OCI-LY7 (cell line): Measurements from ENCODE around the gene ABHD12B. TPM values are rescaled to one million over a fixed set of nuclear protein-coding genes. Genes with fewer than 3 reads are reported as not detected.

Experiments
- BruUV-seq: library from RNA; stranded (reverse); fragments of 400-500 nt; replicated peaks from 2 replicates; lab custom pipeline; 2021; lab: Mats Ljungman, UMichigan
- CTCF ChIA-PET: fragments of 300-600 bp; sonication (Branson Sonifier 250); formaldehyde crosslinking; loops from one replicate; lab custom pipeline; 2022; ENCODE audit warnings: antibody characterized with exemption; ENCODE audit not compliant: unreplicated experiment; lab: Charles Lee
- POLR2A ChIA-PET: fragments of 300-600 bp; sonication (Branson Sonifier 250); formaldehyde crosslinking; loops from one replicate; lab custom pipeline; 2022; ENCODE audit warnings: antibody characterized with exemption; lab: Charles Lee
- DNase-seq: peaks from one replicate; pipeline ENCODE4 v3.0.0-alpha.2; 2015; ENCODE audit warnings: low spot score
- H2AFZ ChIP-seq: fragments of 200-600 bp; sonication (generic), shearing (Covaris generic); 2 replicates; pipeline ENCODE4 v1.6.1; 2014; ENCODE audit warnings: mild to moderate bottlenecking, antibody characterized with exemption, low read length, moderate library complexity
- H3K27ac ChIP-seq: fragments of 200-600 bp; sonication (generic); 2 replicates; pipeline ENCODE4 v1.5.1; 2014; ENCODE audit warnings: mixed run types, low read depth, mild to moderate bottlenecking, moderate library complexity, low read length, inconsistent platforms; ENCODE audit not compliant: poor library complexity, severe bottlenecking
- H3K36me3 ChIP-seq: fragments of 200-600 bp; sonication (generic); 2 replicates; pipeline ENCODE4 v1.6.1; 2014; ENCODE audit warnings: mild to moderate bottlenecking, antibody characterized with exemption, low read length, moderate library complexity, mixed read lengths; ENCODE audit not compliant: insufficient read depth
- H3K4me1 ChIP-seq: fragments of 200-600 bp; sonication (generic); 2 replicates; pipeline ENCODE4 v1.5.1; 2014; ENCODE audit warnings: mild to moderate bottlenecking, low read length; ENCODE audit not compliant: insufficient read depth, poor library complexity, severe bottlenecking
- H3K4me2 ChIP-seq: fragments of 200-600 bp; sonication (generic); 2 replicates; pipeline ENCODE4 v1.6.1; 2014; ENCODE audit warnings: mild to moderate bottlenecking, low read length
- H3K4me3 ChIP-seq: fragments of 200-600 bp; sonication (generic); 2 replicates; pipeline ENCODE4 v1.5.1; 2014; ENCODE audit warnings: mild to moderate bottlenecking, low read depth, low read length; ENCODE audit not compliant: poor library complexity, severe bottlenecking
- H3K79me2 ChIP-seq: fragments of 200-600 bp; sonication (generic); 2 replicates; pipeline ENCODE4 v1.6.1; 2016; ENCODE audit warnings: low read depth, mild to moderate bottlenecking, low read length, moderate library complexity, mixed read lengths; ENCODE audit not compliant: insufficient read depth
- H3K9me2 ChIP-seq: fragments of 200-600 bp; sonication (generic); 2 replicates; pipeline ENCODE4 v1.6.1; 2016; ENCODE audit warnings: mild to moderate bottlenecking, low read length, mixed read lengths; ENCODE audit not compliant: insufficient read depth
- H3K9me3 ChIP-seq: fragments of 200-600 bp; sonication (generic); 2 replicates; pipeline ENCODE4 v1.6.1; 2014; ENCODE audit warnings: mild to moderate bottlenecking, mixed run types, low read length, mixed read lengths
- H4K20me1 ChIP-seq: fragments of 200-600 bp; sonication (generic); 2 replicates; pipeline ENCODE4 v1.6.1; 2014; ENCODE audit warnings: mild to moderate bottlenecking, antibody characterized with exemption, low read length, moderate library complexity, mixed read lengths; ENCODE audit not compliant: insufficient read depth
- EZH2phosphoT487 ChIP-seq: fragments of 200-600 bp; sonication (generic); IDR thresholded peaks from 2 replicates; pipeline ENCODE4 v1.6.1; 2018; ENCODE audit warnings: low read depth, borderline replicate concordance, mild to moderate bottlenecking, mixed run types, antibody characterized with exemption, low read length, moderate library complexity, mixed read lengths
- intact Hi-C: fragments of 100-400 bp; cut with micrococcal nuclease; formaldehyde crosslinking; loops from one replicate; pipeline ENCODE4 v1.10.0; 2022; ENCODE audit not compliant: unreplicated experiment
- total RNA-seq, 2 experiments: library from RNA; depleted of rRNA in 1 of 2; stranded (reverse); fragments of >200 nt in 1 of 2; shearing (Covaris generic) in 1 of 2; gene quantifications; 2 replicates each; pipeline ENCODE4 v1.2.3, GENCODE V29; 2014 to 2022
- TF ChIP-seq, protein P1 (sequence below): fragments of 200-600 bp; sonication (generic); conservative IDR thresholded peaks from 2 replicates; pipeline ENCODE4 v1.5.1; 2014; ENCODE audit warnings: mild to moderate bottlenecking, antibody characterized with exemption, low read length, moderate library complexity, mixed read lengths

Gene ABHD12B
- total RNA-seq, 2 experiments from 2014 or later: 6.8 to 9.0 TPM

DNA sequence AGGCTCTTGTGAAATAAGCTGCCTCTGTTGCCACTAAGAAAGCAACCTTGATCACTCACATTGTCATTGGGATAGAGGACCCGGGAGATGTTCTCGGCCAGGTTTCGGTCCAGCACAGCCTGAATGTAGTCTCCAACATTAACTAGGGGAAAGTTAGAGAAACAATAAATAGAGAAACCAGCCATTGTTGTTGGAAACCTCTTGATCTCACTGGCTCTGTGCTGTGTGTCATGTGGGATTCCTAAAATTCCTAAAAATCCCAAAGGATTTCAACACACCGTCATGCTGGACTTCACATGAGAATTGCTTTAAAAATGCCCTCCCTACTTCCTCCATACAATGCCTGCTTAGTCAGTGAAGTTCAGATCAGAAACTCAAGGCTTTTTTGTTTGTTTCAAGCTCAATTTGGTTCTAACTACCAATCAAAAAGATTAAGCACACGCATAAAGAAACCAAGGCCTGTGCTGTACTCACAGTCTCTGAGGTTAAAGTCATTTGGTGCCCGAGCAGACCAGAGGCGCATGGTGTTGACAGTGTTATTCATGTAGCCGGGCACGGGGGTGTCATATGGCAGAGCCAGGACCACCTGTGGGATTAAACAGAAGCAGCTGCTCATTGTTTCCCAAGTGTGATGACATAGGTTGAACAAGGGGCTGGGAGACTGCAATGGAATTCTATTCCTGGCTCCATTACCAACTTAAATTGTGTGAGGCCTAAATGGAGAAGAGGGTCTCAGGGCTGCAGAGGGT, 48.8 kb downstream of the ABHD12B start:
- TF ChIP-seq EZH2phosphoT487: no peak
- TF ChIP-seq, protein P1, sequence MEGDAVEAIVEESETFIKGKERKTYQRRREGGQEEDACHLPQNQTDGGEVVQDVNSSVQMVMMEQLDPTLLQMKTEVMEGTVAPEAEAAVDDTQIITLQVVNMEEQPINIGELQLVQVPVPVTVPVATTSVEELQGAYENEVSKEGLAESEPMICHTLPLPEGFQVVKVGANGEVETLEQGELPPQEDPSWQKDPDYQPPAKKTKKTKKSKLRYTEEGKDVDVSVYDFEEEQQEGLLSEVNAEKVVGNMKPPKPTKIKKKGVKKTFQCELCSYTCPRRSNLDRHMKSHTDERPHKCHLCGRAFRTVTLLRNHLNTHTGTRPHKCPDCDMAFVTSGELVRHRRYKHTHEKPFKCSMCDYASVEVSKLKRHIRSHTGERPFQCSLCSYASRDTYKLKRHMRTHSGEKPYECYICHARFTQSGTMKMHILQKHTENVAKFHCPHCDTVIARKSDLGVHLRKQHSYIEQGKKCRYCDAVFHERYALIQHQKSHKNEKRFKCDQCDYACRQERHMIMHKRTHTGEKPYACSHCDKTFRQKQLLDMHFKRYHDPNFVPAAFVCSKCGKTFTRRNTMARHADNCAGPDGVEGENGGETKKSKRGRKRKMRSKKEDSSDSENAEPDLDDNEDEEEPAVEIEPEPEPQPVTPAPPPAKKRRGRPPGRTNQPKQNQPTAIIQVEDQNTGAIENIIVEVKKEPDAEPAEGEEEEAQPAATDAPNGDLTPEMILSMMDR: no peak
- no peak overlapping the region for H3K4me3 ChIP-seq
- intact Hi-C loops: no loop called here
- H4K20me1 ChIP-seq: no peaks in the 10 kb centered on the region
- CTCF ChIA-PET: no interaction called here
- no peaks in the 10 kb centered on the region for H3K79me2 ChIP-seq
- no peaks in the 10 kb centered on the region for H3K9me2 ChIP-seq
- H3K9me3 ChIP-seq: no peaks in the 10 kb centered on the region
- no peak overlapping the region for H3K27ac ChIP-seq
- H2AFZ ChIP-seq: no peak overlapping the region
- BruUV-seq: no TSS peak
- no peaks in the 10 kb centered on the region for H3K36me3 ChIP-seq
- no peaks in the 10 kb centered on the region for H3K4me1 ChIP-seq
- DNase-seq: no peak
- POLR2A ChIA-PET: interaction anchor here (0.6 to 1.0 kb wide), 5 partner anchors 15 to 1018 kb away, joined by 3 to 4 read pairs (median 3); no protein-coding TSS in a partner anchor
- no peak overlapping the region for H3K4me2 ChIP-seq

DNA sequence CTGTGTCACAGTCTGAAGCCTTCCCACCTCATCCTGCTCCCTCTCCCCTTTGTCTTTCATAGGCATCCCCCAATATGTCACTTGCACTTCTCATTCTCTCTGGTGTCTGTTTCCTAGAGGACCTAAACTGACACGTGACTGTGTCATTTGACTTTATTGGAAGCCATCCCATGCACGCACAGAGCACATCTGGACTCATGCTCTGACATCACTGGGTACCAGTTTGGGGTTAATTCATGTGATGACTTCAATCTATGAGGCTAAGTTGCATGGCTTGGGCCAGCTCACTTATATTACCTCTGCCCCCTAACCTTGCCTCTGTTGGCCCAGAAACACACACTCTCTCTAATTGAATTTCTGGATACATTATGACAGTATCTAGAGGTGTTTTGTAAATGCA, 51.0 kb downstream of the ABHD12B start:
- Histone ChIP-seq H3K4me2 (no peak overlapping the region), H3K9me3 (no peaks in the 10 kb centered on the region), H3K79me2 (no peaks in the 10 kb centered on the region), H3K9me2 (no peaks in the 10 kb centered on the region), H3K4me3 (no peak overlapping the region), H2AFZ (no peak overlapping the region), H3K27ac (no peak overlapping the region), H4K20me1 (no peaks in the 10 kb centered on the region), H3K36me3 (no peaks in the 10 kb centered on the region), H3K4me1 (no peaks in the 10 kb centered on the region)
- ChIA-PET CTCF (no interaction called here), POLR2A (no interaction called here)
- intact Hi-C loops: no loop called here
- BruUV-seq: no TSS peak
- TF ChIP-seq EZH2phosphoT487: no peak
- TF ChIP-seq, protein P1: no peak
- no peak for DNase-seq

- H3K4me1 ChIP-seq: no peaks in the 10 kb centered on the region
- H3K4me3 ChIP-seq: no peak overlapping the region
- ChIA-PET CTCF (no interaction called here), POLR2A (interaction anchor here (0.6 to 1.7 kb wide), 3 partner anchors 12 to 31 kb away, joined by 4 to 6 read pairs (median 5); no protein-coding TSS in a partner anchor)
- no peak overlapping the region for H2AFZ ChIP-seq
- no peaks in the 10 kb centered on the region for H4K20me1 ChIP-seq
- no peaks in the 10 kb centered on the region for H3K9me3 ChIP-seq
- H3K27ac ChIP-seq: no peak overlapping the region
- no TSS peak for BruUV-seq
- no peak for DNase-seq
- intact Hi-C loops: no loop called here
- H3K9me2 ChIP-seq: no peaks in the 10 kb centered on the region
- no peaks in the 10 kb centered on the region for H3K36me3 ChIP-seq
- no peak overlapping the region for H3K4me2 ChIP-seq
- TF ChIP-seq, protein P1: no peak
- no peak for TF ChIP-seq EZH2phosphoT487
- H3K79me2 ChIP-seq: no peaks in the 10 kb centered on the region
Observed at GRCh38 chr14:50924236-50924635, 52.4 kb downstream of the ABHD12B start.
